Superior temporal gyrus (tissue), 1 donor: ENCODE results near the gene TSSK2.

Experiments
- DNase-seq: peaks from one replicate; pipeline ENCODE4 v3.0.0-alpha.2; 2016; ENCODE audit errors: extremely low spot score

Gene TSSK2

DNA sequence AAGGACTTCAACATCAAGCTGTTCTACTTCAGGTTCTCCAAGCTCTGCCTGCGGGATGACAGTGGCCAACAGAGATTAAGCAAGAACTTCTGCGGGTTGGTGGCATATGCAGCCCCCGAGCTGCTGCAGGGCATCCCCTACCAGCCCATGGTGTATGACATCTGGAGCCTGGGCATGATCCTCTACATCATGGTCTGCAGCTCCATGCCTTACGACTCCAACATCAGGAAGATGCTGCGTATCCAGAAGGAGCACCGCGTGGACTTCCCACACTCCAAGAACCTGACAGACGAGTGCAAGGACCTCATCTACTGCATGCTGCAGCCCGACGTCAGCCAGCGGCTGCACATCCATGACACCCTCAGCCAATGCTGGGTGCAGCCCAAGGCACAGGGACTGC lies 6.1 kb upstream of the TSSK2 start:
- DNase-seq: no peak

DNA sequence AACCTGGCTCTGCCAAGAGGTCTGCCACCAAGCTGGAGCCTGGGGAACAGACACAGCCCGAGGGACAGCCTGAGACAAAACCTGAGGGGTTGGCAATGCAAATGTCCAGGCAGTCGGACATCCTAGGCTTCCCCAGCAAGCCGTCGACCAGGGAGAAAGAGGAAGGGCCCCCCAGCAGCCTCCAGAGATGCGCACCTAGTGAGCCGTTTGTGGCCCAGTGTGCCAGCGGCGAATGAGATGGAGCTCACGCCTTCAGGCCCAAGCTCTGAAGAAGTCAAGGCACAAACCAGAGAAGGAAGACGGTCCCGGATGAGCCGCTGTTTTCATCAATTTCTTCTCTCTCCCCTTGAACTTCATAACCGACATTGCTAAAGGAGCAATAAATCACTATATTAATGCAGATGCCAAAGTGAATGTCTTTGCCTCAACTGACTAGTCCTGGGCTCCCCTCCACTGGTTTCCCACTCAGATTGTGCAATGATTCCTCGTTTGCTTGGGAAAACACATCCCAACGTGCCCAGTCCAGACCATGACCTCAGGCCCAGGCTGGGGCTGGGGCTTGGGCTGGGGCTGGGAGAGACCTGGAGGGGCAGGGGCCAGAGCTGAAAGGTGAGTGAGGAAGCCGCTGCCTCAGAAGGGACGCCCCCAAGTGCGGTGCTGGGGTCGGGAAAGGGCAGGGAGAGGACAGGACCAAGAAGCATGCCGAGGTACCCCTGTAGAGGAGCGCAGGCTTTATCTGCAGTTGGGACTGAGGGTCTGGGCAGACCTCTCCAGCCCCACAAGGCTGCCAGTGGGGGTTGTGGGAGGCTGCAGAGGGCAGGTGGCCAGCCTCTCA lies 5.4 kb upstream of the TSSK2 start:
- DNase-seq: no peak

DNA sequence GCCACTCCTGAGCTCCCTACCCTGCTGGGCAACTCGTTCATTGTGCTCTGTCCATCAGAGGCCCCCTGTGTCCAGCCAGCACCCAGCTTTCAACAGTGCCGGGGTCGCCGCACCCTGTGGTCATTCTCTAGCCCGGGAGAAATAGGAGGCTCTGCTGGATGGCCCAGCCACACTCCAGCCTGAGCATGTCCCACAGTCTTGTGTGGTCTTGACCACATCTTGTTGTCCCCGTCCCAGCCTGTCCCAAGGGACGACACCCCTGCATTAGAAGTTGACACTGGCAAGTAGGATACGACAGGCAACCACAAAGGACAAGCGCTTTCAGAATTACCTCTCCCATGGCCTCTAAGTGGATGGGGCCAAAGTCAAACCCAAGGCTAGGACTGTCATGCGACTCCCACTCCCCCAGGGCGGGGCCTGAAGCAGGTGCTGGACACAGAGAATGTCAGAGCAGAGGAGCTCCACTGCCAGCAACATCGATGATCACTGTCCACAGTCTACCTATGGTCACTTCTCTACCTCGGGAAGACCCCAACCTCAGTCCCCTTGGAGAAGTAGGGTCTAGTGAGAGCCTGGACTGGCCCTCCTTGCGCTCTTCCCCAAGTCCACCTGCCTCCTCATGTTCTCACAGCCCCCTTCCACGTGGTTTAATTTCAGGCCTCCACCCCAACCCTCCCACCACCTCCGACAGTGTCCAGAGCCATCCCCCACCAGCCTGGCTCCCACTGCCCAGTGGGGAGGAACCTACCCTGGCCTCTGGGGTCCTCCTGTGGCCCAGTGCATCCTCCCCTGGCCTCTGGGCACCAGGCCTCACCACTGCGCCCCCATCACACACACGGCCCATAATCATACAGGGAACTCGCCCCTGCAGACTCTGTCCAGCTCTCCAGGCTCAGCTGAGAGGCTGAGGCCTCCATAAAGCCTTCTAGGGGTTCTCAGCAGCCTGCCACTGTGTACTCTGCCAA lies 4.5 kb upstream of the TSSK2 start:
- DNase-seq: no peak

DNA sequence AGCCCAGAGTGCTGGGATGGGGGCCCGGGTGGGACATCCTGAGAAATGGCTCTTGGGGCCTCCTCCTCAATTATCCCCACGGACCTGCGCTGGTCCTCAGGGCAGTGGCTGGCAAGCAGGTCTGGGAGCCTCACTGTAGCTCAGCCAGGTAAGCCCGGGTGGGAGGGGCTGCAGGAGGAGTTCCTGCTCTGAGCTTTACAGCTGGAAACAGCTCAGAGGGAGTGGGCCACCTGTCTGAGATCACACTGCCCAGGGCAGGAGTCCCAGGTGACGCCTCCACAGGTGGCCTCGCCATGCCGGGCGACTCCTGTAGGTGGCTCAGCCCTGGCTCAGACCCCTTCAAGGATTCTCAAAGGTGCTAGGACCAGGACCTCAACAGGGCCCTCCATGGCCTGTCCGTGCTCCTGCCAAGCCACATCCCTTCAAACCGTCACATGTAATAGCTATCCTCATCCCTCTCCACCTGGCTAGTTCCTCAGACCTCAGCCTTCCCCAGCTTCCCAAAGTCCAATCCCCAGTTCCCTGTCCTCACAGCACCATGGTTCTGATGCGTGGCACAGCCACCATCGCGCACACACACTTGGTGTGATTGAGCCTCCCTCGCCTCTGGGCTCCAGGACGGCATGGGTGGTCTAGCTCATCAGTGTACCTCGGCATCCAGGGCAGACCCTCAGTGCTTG lies 3.6 kb upstream of the TSSK2 start:
- DNase-seq: no peak

DNA sequence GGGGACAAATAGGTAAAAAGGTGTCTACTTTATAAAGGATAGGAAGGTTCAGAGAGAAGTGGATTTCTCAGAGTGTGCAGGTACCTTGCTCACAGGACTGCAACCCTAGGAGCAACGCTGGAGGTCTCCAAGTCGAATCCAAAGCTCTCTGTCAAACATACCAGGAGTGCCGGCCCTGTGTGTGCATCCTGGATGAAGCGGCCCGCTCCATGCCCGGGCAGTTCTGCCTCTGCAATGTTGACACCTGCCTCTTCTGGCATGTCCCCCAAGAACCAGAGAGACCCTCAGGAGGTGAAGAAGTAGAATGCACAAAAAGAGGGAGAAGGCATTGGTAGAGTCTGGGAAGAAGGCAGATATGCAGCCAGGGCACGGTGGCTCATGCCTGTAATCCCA lies 3.1 kb upstream of the TSSK2 start:
- no peak for DNase-seq

DNA sequence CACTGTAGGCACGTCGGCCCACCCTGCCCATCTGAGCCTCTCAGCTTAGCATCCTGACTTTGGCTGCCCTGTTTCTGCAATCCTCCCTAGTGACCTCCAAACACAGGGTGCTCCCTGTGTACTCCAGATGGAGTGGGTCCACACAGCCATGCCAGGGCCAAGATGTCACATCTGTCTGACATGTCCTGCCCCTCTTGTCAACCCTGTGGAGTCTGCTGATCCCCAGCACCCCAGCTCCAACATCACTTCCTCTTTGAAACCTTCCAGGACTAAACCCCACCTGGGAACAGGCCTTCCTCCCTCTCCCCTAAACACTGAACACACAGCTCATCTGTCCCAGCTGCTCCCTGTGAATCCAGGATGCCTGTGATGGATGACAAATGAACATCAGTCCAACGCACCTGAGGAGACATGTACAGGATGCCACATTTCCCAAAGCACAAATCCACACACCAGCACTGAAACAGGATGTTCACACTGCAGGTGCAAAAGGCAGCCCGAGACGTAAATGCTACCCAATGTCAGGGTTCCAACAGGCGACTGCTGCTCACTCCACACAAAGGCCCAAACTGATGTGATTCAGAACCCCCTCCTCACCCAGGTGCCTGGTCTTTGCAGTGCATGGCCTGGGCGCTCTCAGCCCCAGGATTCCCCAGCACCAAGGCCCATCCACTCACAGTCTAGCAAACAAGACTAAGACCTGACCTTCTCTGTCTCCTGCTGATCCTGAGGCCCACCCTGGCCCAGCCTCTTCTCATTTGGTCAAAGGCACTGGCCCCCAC lies 2.0 kb upstream of the TSSK2 start:
- DNase-seq: no peak

DNA sequence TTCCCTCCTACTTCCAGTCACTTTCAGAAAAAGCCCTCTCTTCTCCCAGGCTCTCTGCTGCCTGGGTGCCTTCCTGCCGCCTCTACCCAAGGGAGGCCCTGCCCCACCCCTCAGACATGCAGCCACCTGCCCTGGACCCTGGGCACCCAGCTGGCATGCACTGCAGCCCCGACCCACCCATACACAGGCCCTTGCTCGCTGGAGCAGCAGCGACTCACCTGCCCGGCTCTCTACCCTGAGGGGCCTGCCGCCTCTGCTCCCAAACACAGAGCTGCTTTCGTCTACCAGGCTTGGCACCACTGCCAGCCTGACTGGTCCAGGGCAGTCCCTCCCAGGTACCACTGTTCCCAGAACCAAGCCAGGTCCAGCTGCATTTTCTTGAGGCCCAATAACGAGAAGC lies 1.2 kb upstream of the TSSK2 start:
- no peak for DNase-seq

DNA sequence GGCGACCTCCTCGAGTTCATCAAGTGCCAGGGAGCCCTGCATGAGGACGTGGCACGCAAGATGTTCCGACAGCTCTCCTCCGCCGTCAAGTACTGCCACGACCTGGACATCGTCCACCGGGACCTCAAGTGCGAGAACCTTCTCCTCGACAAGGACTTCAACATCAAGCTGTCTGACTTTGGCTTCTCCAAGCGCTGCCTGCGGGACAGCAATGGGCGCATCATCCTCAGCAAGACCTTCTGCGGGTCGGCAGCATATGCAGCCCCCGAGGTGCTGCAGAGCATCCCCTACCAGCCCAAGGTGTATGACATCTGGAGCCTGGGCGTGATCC lies 542 bp downstream of the TSSK2 start:
- no peak for DNase-seq

DNA sequence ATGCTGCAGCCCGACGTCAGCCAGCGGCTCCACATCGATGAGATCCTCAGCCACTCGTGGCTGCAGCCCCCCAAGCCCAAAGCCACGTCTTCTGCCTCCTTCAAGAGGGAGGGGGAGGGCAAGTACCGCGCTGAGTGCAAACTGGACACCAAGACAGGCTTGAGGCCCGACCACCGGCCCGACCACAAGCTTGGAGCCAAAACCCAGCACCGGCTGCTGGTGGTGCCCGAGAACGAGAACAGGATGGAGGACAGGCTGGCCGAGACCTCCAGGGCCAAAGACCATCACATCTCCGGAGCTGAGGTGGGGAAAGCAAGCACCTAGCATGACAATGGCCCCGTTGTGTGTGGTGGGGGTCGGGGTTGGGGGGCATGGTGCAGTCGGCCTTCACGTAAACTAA lies 1.0 kb downstream of the TSSK2 start:
- DNase-seq: no peak

DNA sequence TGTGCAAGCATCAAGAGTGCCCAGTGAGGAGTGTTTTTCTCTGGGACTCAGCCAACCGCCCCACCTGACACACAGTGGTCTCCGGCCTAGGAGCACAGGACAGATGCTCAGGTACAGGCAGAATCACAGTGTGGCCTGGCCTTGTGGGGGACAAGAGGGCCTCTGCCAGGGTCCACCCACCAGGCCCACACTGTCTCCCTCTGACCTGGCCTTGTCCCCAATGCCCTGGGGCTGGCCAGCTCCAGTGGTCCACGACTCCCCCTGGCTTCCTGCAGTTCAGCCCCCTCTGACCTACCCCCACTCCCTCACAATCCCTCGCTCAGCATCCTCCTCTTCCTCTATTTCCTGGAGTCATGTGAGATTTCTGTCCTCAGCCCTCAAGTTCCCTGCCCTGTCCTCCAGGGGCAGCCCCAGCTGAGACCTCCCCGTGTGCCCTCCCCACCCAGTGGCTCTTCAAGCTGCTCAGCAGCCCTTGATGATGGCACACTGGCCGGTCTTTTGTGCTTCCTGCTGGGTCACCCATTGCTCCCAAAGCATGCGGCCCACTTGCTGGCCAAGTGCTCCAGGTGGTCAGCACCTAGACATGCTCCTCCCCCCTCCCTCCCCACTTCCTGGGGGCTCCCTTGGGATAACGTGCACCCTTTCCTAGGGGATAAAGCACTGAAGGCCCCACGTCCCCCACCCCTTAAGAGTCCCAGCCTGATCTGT lies 1.7 kb downstream of the TSSK2 start:
- DNase-seq: no peak

DNA sequence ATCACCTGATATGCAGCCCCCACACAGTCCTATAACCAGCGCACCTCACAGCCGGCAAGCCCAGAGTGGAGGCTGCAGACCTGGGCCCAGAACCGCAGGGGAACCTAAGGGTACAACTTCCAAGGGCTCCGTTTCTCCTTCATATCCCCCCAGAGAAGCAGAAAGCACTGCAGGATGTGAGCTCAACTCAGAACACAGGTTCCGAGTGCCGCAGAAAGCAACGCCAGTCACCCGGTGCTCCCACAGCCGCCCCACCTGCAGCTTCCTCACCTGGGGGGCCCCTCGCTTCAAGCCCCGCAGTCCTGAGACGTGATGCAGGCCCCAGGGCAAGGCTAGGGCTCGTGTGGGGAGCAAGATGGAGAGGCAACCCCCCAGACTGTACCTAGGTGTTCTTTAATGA lies 2.5 kb downstream of the TSSK2 start:
- DNase-seq: no peak

DNA sequence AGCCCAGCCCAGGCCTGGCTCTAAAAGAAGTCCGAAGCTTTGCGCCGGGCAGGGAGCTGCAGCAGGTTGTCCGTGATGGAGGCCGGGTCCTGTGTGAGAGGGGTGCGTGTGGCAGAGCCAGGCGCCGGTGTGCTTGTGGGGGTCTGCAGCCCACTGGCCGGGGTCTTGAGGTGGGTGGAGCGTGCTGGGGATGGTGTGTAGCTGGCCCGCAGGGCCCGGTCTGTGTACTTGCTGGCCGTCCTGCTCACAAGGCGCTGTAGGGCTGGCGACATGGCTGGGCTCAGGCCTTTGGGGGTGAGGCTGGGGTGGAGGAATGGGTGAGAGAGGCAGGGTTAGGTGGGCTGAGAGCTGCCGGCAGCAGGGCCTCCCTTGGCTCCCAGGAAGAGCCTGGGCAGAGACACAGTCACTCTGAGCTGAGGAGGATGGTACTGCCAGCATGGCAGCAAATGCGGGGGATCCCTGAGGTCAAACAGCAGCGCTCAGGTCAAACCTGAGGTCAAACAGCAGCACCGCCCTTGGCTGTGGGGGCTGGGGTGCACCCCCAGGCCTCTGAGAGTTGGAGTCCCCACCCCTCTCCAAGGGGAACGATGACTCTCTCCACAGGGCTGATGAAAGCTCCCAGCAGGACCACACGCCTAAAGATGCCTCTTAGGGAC lies 3.2 kb downstream of the TSSK2 start:
- DNase-seq: no peak

DNA sequence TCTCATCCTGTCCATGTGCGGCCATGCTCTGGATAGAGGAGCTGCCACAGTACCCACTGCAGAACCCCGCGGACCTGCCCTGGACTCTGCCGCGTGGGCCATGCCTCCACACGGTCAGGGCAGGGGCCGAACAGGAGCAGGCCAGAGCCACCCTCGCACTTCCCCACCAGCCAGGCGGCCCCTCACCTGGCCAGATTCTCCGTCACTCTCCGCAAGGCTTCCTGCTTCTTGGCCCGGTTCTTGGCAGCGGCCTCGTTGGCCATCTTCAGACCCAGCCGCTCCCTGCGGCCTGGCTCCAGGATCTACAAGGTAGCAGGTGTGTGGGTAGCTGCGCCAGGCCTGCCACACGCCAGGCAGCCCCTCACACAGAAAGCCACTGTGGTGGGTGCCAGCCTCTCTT lies 3.8 kb downstream of the TSSK2 start:
- no peak for DNase-seq

DNA sequence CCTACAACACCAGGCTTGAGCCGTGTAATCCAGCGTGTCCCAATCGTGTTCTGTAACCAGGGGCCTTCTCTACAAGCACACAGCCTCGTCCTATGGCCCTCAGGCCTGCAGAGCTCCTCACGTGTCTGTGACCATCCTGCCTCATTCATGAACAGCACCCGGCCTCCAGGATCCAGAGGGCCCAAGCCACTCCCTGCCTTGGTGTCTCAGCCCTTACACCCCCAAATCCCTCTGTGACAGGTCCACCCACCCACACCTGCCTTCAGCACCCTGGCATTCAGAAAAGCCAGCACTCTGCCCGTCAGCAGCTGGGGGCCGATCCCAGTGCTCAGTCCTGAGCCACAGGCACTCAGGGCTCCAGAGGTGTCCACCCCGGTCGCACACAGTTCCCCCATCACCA lies 5.8 kb downstream of the TSSK2 start:
- no peak for DNase-seq

DNA sequence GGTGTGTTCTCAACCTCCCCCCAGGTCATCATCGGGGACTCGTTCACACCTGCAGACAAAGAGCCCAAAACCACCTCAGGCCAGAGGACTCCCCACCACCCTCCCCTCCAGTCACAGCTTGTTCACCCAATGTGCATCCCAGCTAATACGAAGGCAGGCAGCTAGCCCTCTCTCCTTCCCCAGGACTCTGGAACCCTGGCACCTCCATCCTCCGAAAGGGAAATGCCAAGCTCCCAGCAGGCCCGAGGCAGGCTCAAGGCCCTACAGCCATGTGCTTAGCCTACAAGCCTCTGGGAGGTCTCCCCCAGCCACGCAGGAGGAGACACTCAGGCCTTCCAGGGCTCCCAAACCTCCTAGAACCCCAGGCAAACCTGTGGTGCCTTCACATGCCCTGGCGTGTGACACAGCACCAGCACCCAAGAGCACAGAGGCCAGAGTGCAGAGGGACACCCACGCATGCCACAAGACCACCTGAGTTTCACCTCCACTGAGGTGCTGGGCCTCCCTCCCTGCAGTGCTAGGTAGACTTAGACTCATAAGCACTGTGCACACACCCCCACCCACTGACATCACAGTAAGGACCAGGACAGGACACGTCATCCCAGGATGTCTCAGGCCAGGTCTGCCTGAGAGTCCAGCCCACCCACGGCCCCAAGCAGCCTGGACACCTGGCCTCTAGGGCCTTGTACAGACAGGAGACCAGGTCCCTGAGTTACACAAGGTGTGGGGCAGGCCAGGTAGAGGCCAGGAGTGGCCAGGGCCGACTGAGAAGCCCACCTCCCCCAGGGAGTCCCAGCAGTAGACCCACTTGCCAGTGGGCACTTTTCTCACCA lies 6.5 kb downstream of the TSSK2 start:
- DNase-seq: no peak

DNA sequence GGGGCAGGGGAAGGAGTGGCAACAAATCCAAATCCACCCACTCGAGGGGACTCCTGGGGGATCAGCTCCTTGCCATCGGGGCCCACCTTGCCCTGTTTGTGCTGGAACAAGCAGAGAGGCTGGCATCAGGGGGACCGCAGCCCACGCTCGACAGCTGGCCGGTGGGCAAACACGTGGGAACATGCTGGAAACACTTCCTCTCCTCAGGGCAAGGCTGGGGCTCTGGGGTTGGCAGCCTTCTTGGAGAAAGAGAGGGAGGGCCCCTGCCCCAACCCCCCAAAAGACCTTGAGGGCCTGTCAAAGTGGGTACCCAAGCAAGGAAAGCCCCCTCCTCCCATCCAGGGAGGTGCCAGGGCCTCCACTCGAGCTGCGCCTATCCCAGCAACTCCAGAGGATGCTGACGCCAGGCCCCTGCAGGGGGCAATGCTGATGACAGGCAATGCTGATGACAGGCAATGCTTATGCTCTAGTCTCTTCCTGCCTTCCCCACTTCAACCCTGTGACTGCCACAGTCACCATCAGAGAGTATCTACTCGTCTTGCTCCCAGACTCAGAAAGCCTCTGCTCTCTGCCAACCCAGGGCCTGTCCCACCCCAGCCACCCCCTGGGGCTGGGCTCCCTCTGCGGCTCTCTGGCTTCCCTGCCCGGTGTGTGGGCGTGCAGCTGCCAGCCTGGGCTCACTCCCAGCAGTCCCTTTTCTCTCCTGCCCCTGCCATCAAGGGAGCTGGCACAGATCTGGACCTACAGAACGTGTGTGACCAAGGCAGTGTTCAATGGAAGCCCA lies 7.3 kb downstream of the TSSK2 start:
- no peak for DNase-seq

DNA sequence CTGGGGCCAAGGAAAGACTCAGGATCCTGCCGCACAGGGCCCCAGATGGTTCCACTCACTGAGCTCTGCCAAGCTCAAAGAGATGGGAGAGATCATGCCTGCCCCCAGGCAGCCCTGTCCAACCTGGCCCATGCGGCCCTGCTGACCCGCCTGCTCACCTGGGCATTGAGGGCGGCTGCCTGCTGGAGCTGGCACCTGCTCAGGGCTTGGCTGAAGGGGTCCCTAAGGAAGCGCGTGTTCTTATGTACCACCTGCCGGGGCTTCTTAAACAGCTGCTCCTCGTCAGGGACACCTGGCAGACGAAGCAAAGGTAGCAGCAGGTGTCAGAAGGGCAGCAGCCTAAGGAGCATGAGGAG lies 7.9 kb downstream of the TSSK2 start:
- no peak for DNase-seq

DNA sequence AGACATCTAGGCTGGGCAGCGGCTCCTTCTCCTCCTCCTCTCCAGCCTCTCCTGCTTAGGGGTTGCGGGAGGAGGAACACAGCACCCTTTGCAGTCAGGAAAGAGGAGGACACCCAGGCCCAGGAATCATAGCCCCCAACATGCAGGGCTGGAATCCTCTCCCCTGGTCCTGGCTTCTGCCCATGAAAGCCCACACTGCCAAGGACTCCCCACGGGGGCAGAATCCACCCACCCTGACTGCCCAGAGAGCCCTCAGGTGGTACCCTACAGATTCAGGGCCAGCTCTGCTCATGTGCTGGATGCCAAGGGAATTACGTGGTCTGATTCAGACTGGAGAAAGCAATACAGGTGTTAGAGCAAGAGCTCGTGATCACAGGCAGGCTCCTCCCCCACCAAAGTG lies 8.9 kb downstream of the TSSK2 start:
- DNase-seq: no peak

DNA sequence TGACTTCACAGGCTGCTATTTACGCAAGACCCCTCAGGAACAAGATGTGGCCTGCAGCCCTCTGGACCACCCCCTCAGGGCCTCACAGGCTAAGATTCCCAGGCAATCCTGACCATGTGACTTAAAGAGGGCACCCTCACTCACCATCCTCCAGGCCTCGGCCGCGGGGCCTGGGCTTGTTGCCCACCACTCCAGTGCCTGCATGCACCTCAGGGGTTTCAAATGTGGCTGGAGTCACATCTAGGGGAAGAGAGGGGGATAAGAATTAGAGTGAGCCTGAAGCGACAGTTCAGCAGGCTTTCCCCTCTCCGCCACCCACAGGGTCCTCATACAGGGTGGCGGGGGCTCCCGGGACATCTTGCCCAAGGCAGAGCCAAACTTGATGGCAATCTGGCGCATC lies 11.3 kb downstream of the TSSK2 start:
- DNase-seq: no peak
